K562 (cell line): Measurements from ENCODE around the gene TRMT1. TPM values are rescaled to one million over a fixed set of nuclear protein-coding genes. Genes with fewer than 3 reads are reported as not detected.

ENCODE experiments used
- ATAC-seq: fragments of 200-7000 bp; cut with Tn5 transposase; 3 replicates; pipeline ENCODE4 v1.9.1; 2020; ENCODE audit warnings: moderate library complexity
- BruUV-seq: library from RNA; stranded (reverse); fragments of 400-500 nt; replicated peaks from 2 replicates; lab custom pipeline; 2021; lab: Mats Ljungman, UMichigan
- CTCF ChIA-PET: fragments of 300-600 bp; formaldehyde crosslinking; extraction: SDS; loops from one replicate; lab custom pipeline; 2021; ENCODE audit warnings: low intra/inter-chr PET ratio; lab: Yijun Ruan, JAX
- POLR2A ChIA-PET: fragments of 300-600, 350-650 bp; sonication (Branson Sonifier 250); formaldehyde crosslinking; extraction: SDS; loops from one replicate; lab custom pipeline; 2021; ENCODE audit warnings: antibody characterized with exemption, inconsistent platforms; lab: Yijun Ruan, JAX
- DNase-seq, 4 experiments: peaks; one replicate each; pipeline versions ENCODE4 v3.0.0 to v3.0.0-alpha.2; 2011 to 2018; ENCODE audit warnings: low spot score in 3 of 4, mixed read lengths in 3 of 4; ENCODE audit errors: extremely low read depth in 1 of 4
- FAIRE-seq: peaks from 2 replicates; lab custom pipeline; 2011; peaks lifted over from hg19 to GRCh38; lab: Jason Lieb, UNC
- H2AFZ ChIP-seq: 2 replicates; pipeline ENCODE4 v1.6.0; 2011; ENCODE audit warnings: low read depth, low read length, control low read depth, inconsistent platforms
- H3K27ac ChIP-seq: fragments of 200-600 bp; 3 replicates; pipeline ENCODE4 v1.8.0; 2011; ENCODE audit warnings: low read depth, mild to moderate bottlenecking, control low read depth, inconsistent platforms, low read length, moderate library complexity, mixed read lengths; ENCODE audit errors: extremely low read depth
- H3K27me3 ChIP-seq, 2 experiments: fragments of 300-600 bp in 1 of 2; 2 replicates in 1 of 2; 3 replicates in 1 of 2; pipeline versions ENCODE4 v1.6.0 to v1.8.0; 2011; ENCODE audit warnings: inconsistent platforms in 2 of 2, low read length in 2 of 2, mild to moderate bottlenecking in 1 of 2, mixed read lengths in 1 of 2, moderate library complexity in 1 of 2; ENCODE audit not compliant: control insufficient read depth in 2 of 2, insufficient read depth in 2 of 2
- H3K36me3 ChIP-seq: fragments of 300-600 bp; 3 replicates; pipeline ENCODE4 v1.8.0; 2011; ENCODE audit warnings: mild to moderate bottlenecking, low read length, inconsistent platforms; ENCODE audit not compliant: control insufficient read depth, insufficient read depth
- H3K4me1 ChIP-seq, 2 experiments: fragments of 200-600 bp in 1 of 2; replicated peaks in 1 of 2; 2 replicates in 1 of 2; 3 replicates in 1 of 2; pipeline versions ENCODE4 v1.5.1 to v1.8.0; 2011; ENCODE audit warnings: inconsistent platforms in 2 of 2, low read length in 2 of 2, mild to moderate bottlenecking in 1 of 2, mixed read lengths in 1 of 2, moderate library complexity in 1 of 2; ENCODE audit not compliant: control insufficient read depth in 2 of 2, insufficient read depth in 2 of 2
- H3K4me2 ChIP-seq: 2 replicates; pipeline ENCODE4 v1.6.1; 2011; ENCODE audit warnings: low read length, control low read depth, inconsistent platforms, mixed read lengths; ENCODE audit not compliant: insufficient read depth
- H3K4me3 ChIP-seq: fragments of 200-600 bp; sonication (generic), shearing (Covaris generic); 2 replicates; pipeline ENCODE4 v1.5.1; 2016; ENCODE audit warnings: control low read depth, inconsistent platforms
- H3K79me2 ChIP-seq: fragments of 200-600 bp; 3 replicates; pipeline ENCODE4 v1.8.0; 2011; ENCODE audit warnings: low read length, inconsistent platforms; ENCODE audit not compliant: control insufficient read depth, insufficient read depth
- H3K9ac ChIP-seq, 2 experiments: 2 replicates each; pipeline versions ENCODE4 v1.6.0 to v1.6.1; 2011; ENCODE audit warnings: low read depth in 2 of 2, low read length in 2 of 2, control low read depth in 1 of 2, inconsistent platforms in 1 of 2, mild to moderate bottlenecking in 1 of 2, mixed read lengths in 1 of 2; ENCODE audit not compliant: insufficient read depth in 1 of 2
- H3K9me1 ChIP-seq: one replicate; pipeline ENCODE4 v1.6.0; 2011; ENCODE audit warnings: inconsistent platforms, mild to moderate bottlenecking, low read length, moderate library complexity; ENCODE audit not compliant: control insufficient read depth, insufficient read depth
- H3K9me3 ChIP-seq: replicated peaks from 2 replicates; pipeline ENCODE4 v1.5.1; 2011; ENCODE audit warnings: low read depth, low read length, inconsistent platforms; ENCODE audit not compliant: control insufficient read depth, insufficient read depth
- H4K20me1 ChIP-seq: replicated peaks from 2 replicates; pipeline ENCODE4 v1.6.1; 2011; ENCODE audit warnings: low read length, inconsistent platforms, mixed read lengths; ENCODE audit not compliant: control insufficient read depth, insufficient read depth
- ADNP ChIP-seq: fragments of 200-800 bp; sonication (Bioruptor generic); IDR thresholded peaks from 2 replicates; pipeline ENCODE4 v1.6.1; 2016; ENCODE audit warnings: missing genetic modification characterization, missing compliant biosample characterization
- BMI1 ChIP-seq: fragments of 150-350 bp; IDR thresholded peaks from 2 replicates; pipeline ENCODE4 v1.6.1; 2014; ENCODE audit warnings: low read length
- E2F3 ChIP-seq: fragments of 250-450 bp; sonication (Bioruptor Pico); IDR thresholded peaks from 2 replicates; pipeline ENCODE4 v1.4.0; 2020; ENCODE audit warnings: mild to moderate bottlenecking
- FOXA1 ChIP-seq: fragments of 450-650 bp; IDR thresholded peaks from 2 replicates; pipeline ENCODE4 v1.6.1; 2016; ENCODE audit warnings: mild to moderate bottlenecking, borderline replicate concordance
- HOMEZ ChIP-seq: fragments of 250-450 bp; sonication (Bioruptor Pico); IDR thresholded peaks from 2 replicates; pipeline ENCODE4 v1.4.0; 2020; ENCODE audit warnings: mild to moderate bottlenecking, moderate library complexity
- KDM4B ChIP-seq, 2 experiments: fragments of 450-650 bp in 1 of 2; sonication (generic) in 1 of 2; IDR thresholded peaks; 2 replicates each; pipeline ENCODE4 v1.6.1; 2016 to 2017; ENCODE audit warnings: borderline replicate concordance in 2 of 2, antibody characterized with exemption in 1 of 2, low read depth in 1 of 2, mild to moderate bottlenecking in 1 of 2
- MXD1 ChIP-seq: fragments of 250-450 bp; sonication (Bioruptor Pico); IDR thresholded peaks from 2 replicates; pipeline ENCODE4 v1.8.0; 2021; ENCODE audit warnings: borderline replicate concordance, mild to moderate bottlenecking, moderate library complexity; ENCODE audit not compliant: poor library complexity, severe bottlenecking
- NFXL1 ChIP-seq: fragments of 450-650 bp; formaldehyde crosslinking; IDR thresholded peaks from 2 replicates; pipeline ENCODE4 v1.4.0; 2021; ENCODE audit warnings: mild to moderate bottlenecking
- POLR2AphosphoS2 ChIP-seq: IDR thresholded peaks from 2 replicates; pipeline ENCODE4 v1.6.1; 2012; ENCODE audit warnings: low read length, improper control_type of control experiment
- PTBP1 ChIP-seq: fragments of 200-400 bp; formaldehyde crosslinking; IDR thresholded peaks from 2 replicates; pipeline ENCODE4 v1.6.1; 2017; ENCODE audit warnings: low read depth, low read length
- SFPQ ChIP-seq: fragments of 200-400 bp; formaldehyde crosslinking; IDR thresholded peaks from 2 replicates; pipeline ENCODE4 v1.6.1; 2017; ENCODE audit warnings: mild to moderate bottlenecking, low read depth, low read length, moderate library complexity
- TEAD4 ChIP-seq, 2 experiments: sonication (generic) in 1 of 2; formaldehyde crosslinking in 1 of 2; IDR thresholded peaks; 2 replicates each; pipeline versions ENCODE4 v1.6.1 to v1.8.0; 2012 to 2022; ENCODE audit warnings: borderline replicate concordance in 1 of 2, inconsistent platforms in 1 of 2, low read length in 1 of 2, mild to moderate bottlenecking in 1 of 2, missing genetic modification reagents in 1 of 2
- ZFPM2 ChIP-seq: fragments of 250-450 bp; sonication (Bioruptor Pico); IDR thresholded peaks from 2 replicates; pipeline ENCODE4 v1.5.1; 2022; ENCODE audit warnings: mild to moderate bottlenecking
- ZKSCAN1 ChIP-seq: fragments of 150-350 bp; IDR thresholded peaks from 2 replicates; pipeline ENCODE4 v1.6.1; 2016; ENCODE audit warnings: low read depth, low read length
- ZNF184 ChIP-seq: sonication (generic); formaldehyde crosslinking; IDR thresholded peaks from 2 replicates; pipeline ENCODE4 v1.5.0; 2020; ENCODE audit warnings: missing genetic modification reagents
- ZNF280B ChIP-seq: fragments of 250-450 bp; sonication (Bioruptor Pico); IDR thresholded peaks from 2 replicates; pipeline ENCODE4 v1.5.1; 2021; ENCODE audit warnings: mild to moderate bottlenecking
- WGBS: fragments of 100-300 bp; shearing (Covaris generic); methylation state at CpG from one replicate; pipeline ENCODE4 v1.1.6; 2016; ENCODE audit warnings: low coverage, mixed read lengths; ENCODE audit not compliant: insufficient coverage; ENCODE audit errors: missing lambda C conversion rate; 5-methylcytosine and 5-hydroxymethylcytosine counted together
- in situ Hi-C: fragments of 300-500 bp; cut with MboI; formaldehyde crosslinking; loops from 4 replicates; pipeline ENCODE4 v1.15.0; 2018; ENCODE audit warnings: inconsistent platforms, mixed read lengths
- intact Hi-C: fragments of 100-400 bp; cut with micrococcal nuclease; formaldehyde crosslinking; loops from 2 replicates; pipeline ENCODE4 v1.14.2; 2022
- polyA plus RNA-seq, 8 experiments: library from polyadenylated mRNA; depleted of rRNA in 4 of 8; stranded (reverse) in 5 of 8; unstranded in 3 of 8; fragments of >200 nt; fragmentation: Nextera tagmentation in 2 of 8; fragmentation: Illumina TruSeq in 1 of 8; extraction: Ambion mirVana in 2 of 8; extraction: Trizol in 1 of 8; gene quantifications; 2 replicates each; pipeline versions ENCODE4 v1.2.1 to v1.2.3, GENCODE V29; 2011 to 2014; ENCODE audit warnings: inconsistent platforms in 1 of 8, missing spikeins in 1 of 8
- total RNA-seq, 7 experiments: library from RNA; depleted of rRNA in 6 of 7; stranded (reverse); fragments of >200 nt in 6 of 7; fragmentation: Illumina TruSeq in 2 of 7; extraction: Trizol in 2 of 7; gene quantifications; 2 replicates each; pipeline versions ENCODE4 v1.2.1 to v1.2.3, GENCODE V29; 2011 to 2021; ENCODE audit warnings: low replicate concordance in 1 of 7

The TRMT1 gene
- total and polyA plus RNA-seq, 9 of the 15 experiments (the other 6 are each of a cell fraction or from before 2014, with no cell fraction given), result 5.8 to 158 (median 54.3) TPM

- H3K79me2 ChIP-seq, result peaks cover 23% of the 10 kb centered on the region; the same call in 2 of the 3 replicates
- no peak overlapping the region for H2AFZ ChIP-seq
- ATAC-seq (no peak; the same call in 2 of the 3 replicates), DNase-seq (no peak), FAIRE-seq (no peak)
- no TSS peak for BruUV-seq
- H3K4me2 ChIP-seq, result peak overlapping the region; percentile 54
- ChIA-PET POLR2A (interaction anchor here (0.9 to 3.4 kb wide), 9 partner anchors 9 to 71 kb away, joined by 3 to 20 read pairs (median 5); no protein-coding TSS in a partner anchor), CTCF (interaction anchor here (0.5 kb wide), 1 partner anchor 208 kb away, joined by 3 read pairs; no protein-coding TSS in a partner anchor)
- peak overlapping the region; percentile 63; the same call in 1 of the 3 replicates for H3K27ac ChIP-seq
- peaks cover 38 to 80% of the 10 kb centered on the region in 2 experiments for H3K4me1 ChIP-seq
- peaks cover 5% of the 10 kb centered on the region for H3K9me1 ChIP-seq
- H3K9me3 ChIP-seq, result no peaks in the 10 kb centered on the region
- H3K4me3 ChIP-seq, result no peak overlapping the region
- H4K20me1 ChIP-seq, result no peaks in the 10 kb centered on the region
- 89% methylated on average over 32 of the region's 32 CpGs for WGBS
- in situ Hi-C loops (no loop called here), intact Hi-C loops (no loop called here)
- H3K27me3 ChIP-seq, result no peaks in the 10 kb centered on the region
- H3K9ac ChIP-seq, result peak overlapping the region; percentile 39 to 70; a peak in 3 of 4 replicates
- peaks cover 19% of the 10 kb centered on the region; the same call in 1 of the 3 replicates for H3K36me3 ChIP-seq
- no peak for TF ChIP-seq NFXL1
- TF ChIP-seq ZNF280B (CRISPR knock-in tag), result no peak
- TF ChIP-seq BMI1, result no peak
- TF ChIP-seq ZKSCAN1, result no peak
- no peak for TF ChIP-seq E2F3 (CRISPR knock-in tag)
- no peak for TF ChIP-seq MXD1
- no peak for TF ChIP-seq ADNP (tag)
- no peak for TF ChIP-seq POLR2AphosphoS2
- 0 out of 4 replicates have a peak, but pooled peaks of 1 of the 2 experiments have one; percentile 5 for TF ChIP-seq KDM4B (IDR thresholded peaks at IDR 0.05; ENCODE audit: borderline replicate concordance in 2 of 2, low read depth in 1 of 2)
- no peak for TF ChIP-seq ZNF184 (CRISPR knock-in tag)
- no peak for TF ChIP-seq PTBP1
- TF ChIP-seq TEAD4 (IDR thresholded peaks at IDR 0.05; ENCODE audit: low read length), result peak; percentile 24; the same call in 1 of the 2 replicates
- no peak for TF ChIP-seq TEAD4 (CRISPR knock-in tag; IDR thresholded peaks at IDR 0.05; ENCODE audit: borderline replicate concordance)
- TF ChIP-seq FOXA1, result no peak
- no peak for TF ChIP-seq ZFPM2
- no peak for TF ChIP-seq SFPQ
- TF ChIP-seq HOMEZ (CRISPR knock-in tag), result no peak
These were observed 46.0 kb downstream of the TRMT1 start for GRCh38 chr19:13070425-13071140.
